ELF-1 (cell line): ENCODE measurements around the gene ISCU.
"Not testable (repeated sequence)": the region's sequence is repeated elsewhere in the genome, so short reads cannot be mapped to it uniquely, and the experiment has no call there.

Experiments
- DNase-seq: peaks from one replicate; pipeline ENCODE4 v3.0.0-alpha.2; 2016; ENCODE audit warnings: low read depth, low spot score

Gene ISCU

DNA sequence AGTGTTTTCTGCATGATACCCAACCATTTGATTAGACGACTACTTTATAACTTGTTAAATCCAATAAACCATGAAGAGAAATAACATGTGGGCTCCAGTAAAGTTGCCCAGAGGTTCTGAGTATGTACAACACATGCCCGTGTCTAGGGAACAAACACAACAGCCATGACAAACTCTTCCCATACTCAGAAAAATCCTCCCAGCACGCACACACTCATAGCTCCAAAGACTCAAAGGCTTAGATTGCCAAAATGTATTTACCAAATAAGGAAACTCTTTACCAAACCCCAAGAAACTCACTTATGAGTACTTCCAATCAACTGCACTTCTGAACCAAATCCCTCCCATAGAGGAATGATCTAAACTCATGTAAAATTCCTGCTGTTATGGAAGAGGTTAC lies 18.7 kb upstream of the ISCU start:
- no peak for DNase-seq

- no peak for DNase-seq
These were observed 14.7 kb upstream of the ISCU start for GRCh38 chr12:108547686-108548085.

GRCh38 chr12:108548954-108549521 lies 13.4 kb upstream of the ISCU start:
- DNase-seq = no peak

DNA sequence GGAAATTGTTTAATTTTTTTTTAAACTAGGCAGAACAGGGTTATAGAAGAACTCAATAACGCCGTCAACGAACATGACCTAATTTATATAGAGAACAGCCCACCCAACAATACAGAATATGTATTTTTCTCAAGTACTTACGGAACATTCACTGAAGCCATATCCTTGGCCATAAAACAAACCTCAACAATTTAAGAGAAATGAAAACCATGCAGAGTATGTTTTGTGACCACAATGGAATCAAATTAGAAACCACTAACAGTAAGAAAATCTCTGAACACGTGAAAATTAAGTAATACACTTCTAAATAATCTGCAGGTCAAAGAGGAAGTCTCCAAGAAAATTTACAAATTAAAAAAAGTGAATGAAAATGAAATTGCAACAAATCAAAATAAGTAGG lies 10.9 kb upstream of the ISCU start:
- DNase-seq = no peak

DNA sequence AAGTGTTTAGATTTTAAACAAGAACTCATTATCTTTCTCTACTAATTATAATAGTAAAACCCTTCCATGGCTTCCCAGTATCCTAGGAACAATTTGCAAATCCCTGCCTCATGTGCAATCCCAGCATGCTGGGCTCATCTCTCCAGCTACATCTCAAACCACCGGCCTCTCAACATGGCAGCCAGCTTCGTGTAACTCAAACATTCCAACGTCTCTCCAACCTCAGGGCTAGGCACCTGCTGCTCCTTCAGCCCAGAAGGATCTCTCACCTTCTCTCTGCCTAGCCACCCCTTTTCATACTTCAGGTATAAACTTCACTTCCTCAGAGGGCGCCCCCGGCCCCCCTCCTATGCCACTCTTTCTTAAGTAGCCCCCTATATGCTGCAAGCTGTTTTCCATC lies 8.6 kb upstream of the ISCU start:
- DNase-seq = no peak

DNA sequence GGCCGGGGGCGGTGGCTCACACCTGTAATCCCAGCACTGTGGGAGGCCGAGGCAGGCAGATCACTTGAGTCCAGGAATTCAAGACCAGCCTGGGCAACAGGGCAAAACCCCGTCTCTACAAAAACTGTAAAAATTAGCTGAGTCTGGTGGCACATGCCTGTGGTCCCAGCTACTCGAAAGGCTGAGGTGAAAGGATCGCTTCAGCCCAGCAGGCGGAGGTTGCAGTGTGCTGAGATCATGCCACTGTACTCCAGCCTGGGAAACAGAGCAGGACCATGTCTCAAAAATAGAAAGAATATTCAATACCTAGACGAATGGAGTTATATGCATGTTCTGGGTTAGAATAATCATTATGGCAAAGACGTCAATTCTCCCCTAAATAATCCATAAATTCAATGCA lies 7.0 kb upstream of the ISCU start:
- DNase-seq = not testable (repeated sequence)

GRCh38 chr12:108559007-108559655 lies 3.3 kb upstream of the ISCU start:
- no peak for DNase-seq

DNA sequence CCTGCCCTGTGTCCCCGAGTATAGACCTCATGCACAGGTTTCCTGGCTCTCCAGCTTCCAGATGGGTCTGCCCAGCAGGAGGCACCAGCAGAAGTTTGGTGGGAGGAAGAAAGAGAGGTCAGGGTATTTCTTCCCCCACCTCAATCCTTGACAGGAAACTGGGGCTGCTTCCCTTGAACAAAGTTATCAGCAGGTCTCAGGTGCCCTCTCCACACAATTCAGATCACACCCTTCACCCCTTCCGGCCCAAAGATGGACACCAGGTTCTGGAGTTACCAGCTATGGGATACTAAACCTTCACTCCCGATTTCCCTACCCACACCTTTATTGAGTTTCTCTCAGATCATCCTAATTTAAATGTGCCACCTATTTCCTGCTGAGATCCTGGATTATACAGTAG lies 2.6 kb upstream of the ISCU start:
- no peak for DNase-seq

DNA sequence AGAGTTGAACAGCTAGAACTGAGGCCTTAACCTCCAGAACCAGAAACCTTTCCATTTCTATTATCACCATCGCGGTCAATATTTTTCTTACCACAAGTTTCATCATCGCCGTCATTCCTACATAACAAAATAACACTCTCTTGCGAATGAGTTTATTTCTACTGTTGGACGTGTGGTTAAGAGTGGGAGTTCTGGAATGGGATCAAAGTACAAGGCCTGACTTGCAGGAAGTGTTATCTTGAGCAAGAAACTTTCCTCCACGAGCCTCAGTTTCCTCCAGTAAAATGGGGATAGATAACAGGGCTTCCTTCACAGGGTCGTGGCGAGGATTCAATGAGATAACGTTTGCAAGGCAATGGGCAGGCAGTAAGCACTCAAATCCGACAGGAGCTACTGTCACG lies 2.1 kb upstream of the ISCU start:
- no peak for DNase-seq

DNA sequence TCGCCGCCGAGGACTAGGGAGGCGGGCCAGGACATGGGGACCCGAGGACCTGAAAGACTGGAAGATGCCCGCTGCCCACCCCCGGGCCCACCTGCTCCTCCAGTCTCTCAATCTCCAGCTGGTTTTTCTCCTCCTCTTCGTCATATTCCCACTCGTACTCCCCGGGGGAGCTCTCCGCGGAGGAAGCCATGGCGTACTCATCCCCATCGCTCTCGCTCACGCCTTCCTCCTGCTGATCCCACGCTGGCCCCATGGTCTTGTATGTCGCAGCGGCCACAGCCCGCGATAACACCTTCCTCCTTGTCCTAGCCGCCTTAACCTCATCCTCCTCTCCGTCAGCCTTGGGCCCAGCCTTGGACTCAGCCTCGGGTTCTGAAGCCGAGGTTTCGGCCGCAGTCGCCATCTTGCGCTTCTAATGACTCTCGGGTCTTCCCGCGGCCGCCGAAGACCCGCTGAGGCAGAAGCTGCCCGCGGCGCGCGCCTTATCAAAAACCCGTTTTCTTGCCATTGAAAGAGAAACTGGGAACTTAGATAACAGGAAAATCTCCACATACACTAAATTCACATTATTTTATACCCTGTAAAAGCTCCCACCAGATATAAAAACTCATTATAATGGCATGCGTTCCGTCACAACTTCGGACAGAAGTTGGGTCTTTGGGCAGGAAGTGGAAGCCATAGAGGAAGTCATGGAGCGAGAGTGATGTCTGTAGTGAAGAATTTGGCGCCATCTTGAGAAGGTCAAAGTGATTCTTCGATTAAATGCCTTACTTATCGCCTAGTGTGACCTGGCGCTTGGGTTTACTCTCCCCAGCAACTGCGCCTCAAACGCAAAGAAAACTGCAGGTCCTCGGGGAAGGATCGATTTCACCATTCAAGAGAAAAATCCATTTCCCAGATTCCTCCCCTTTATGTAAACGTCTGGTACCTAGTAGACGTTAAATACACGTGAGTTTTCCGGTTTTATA lies 1.4 kb upstream of the ISCU start, which contains the start of gene SART3:
SART3 (minus strand) TSS at position 422 of the 968 bp plus-strand sequence; CDS start at position 403, 19 bp downstream.
- DNase-seq = peak; percentile 93

DNA sequence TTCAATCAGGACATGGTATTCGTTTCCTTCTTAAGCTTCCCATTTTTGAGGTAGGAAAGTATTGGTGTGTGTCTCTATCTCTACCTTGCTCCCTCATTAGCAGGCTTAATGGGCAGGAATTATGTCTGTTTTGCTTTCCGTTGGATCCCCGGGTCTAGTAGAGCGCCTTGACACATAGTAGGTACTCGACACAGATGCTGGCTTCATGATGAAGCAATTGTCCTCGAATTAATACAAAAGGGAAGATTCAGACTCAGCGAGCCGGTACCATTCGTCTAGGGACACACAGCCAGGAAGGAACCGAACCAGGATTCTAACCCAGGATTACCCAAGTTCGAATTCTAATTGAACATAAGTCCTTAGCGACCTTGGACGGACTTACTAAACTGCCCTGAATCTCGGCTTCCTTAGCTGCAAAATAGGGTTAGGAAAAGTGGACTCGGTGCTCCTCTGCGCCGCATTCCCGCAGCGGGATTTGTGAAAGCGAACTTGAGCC lies 496 bp upstream of the ISCU start:
- DNase-seq = no peak

- DNase-seq = peak; percentile 88
These were observed 874 bp downstream of the ISCU start for GRCh38 chr12:108563136-108563803.

- no peak for DNase-seq
These were observed 1.4 kb downstream of the ISCU start for GRCh38 chr12:108563804-108564151.

GRCh38 chr12:108564724-108565123 lies 2.3 kb downstream of the ISCU start:
- DNase-seq = no peak

DNA sequence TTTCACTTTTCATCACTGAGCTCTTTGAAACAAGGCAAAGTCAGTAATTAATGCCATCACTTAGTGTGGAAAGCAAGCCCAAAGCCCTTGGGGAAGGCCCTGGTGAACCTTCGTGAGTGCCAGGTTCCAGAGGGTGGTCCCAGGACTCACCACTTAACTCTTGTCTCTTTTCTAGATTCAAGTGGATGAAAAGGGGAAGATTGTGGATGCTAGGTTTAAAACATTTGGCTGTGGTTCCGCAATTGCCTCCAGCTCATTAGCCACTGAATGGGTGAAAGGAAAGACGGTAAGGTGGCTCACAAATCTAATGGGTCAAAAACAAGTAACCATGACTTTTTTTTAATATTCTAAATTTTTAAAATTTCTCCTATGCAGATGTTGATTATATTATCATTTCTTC lies 2.8 kb downstream of the ISCU start:
- DNase-seq = no peak

- no peak for DNase-seq
These were observed 3.6 kb downstream of the ISCU start for GRCh38 chr12:108565976-108566375.

- DNase-seq = no peak
These were observed 4.1 kb downstream of the ISCU start for GRCh38 chr12:108566452-108566851.

DNA sequence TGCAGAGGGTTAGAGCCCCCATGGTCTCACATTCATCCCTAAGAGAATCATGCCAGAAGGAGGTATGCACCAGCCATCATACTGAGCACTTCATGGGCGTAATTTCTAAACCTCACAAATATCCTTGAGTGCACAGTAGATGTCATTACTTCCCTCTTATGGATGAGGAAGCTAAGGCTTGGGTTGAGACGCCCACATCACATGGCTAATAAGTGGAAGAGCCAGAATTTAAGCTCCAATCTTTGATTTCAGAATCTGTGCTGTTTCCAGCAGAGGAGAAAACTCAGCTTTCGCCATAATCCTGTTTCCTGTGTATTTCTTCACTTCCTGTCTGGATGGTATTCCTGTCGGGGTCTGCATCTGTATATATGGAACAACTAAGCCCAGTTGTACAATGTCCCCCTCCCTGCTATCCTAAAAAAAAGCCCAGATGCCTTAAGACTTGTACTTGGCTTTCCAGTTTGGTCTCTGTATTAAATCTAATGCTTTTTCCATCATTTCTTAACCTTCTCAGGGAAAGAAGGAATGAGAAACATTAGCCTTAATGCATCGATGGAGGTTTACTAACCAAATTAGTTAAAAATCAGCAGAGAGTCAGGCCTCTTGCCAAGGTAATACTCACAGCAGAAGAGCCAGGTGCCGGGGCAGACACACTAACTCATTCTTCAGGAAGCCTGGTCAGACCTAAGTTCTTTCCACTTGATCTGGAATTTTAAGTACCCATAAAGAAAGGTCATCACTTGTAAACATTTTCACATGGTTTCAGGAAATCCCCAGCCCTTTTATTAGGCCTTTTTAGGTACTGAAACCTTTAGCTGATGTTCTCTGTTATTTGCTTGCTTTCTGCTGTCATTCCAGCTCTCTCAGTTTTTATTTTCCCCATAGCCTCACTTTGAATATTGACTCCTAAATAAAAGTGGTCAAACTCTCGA lies 5.3 kb downstream of the ISCU start:
- no peak for DNase-seq

GRCh38 chr12:108568338-108569154 lies 6.2 kb downstream of the ISCU start:
- DNase-seq = no peak
